ENCODE data around the gene ANK3. TPM values are rescaled to one million over a fixed set of nuclear protein-coding genes. Genes with fewer than 3 reads are reported as not detected.
A peak's percentile ranks its signal among the peaks of the same experiment; 100 is the strongest.

ANK3 gene
- total RNA-seq, 2 experiments from 2014 or later = 4.5 to 5.3 TPM

GRCh38 chr10:60114765-60115586, 274.7 kb downstream of the ANK3 start:
- POLR2A ChIA-PET = no interaction called here
- Mint-ChIP-seq H3K9me3 (ENCODE audit: insufficient read depth) (no peaks in the 10 kb centered on the region), H3K36me3 (ENCODE audit: low read depth) (no peaks in the 10 kb centered on the region)

GRCh38 chr10:60110739-60111138, 278.9 kb downstream of the ANK3 start:
- Mint-ChIP-seq H3K4me1 (ENCODE audit: low read depth) (no peaks in the 10 kb centered on the region), H3K36me3 (ENCODE audit: low read depth) (no peaks in the 10 kb centered on the region), H3K9me3 (ENCODE audit: insufficient read depth) (no peaks in the 10 kb centered on the region), H3K27ac (no peak overlapping the region), H3K4me3 (no peak overlapping the region), H3K27me3 (ENCODE audit: low read depth) (peaks cover 2% of the 10 kb centered on the region)
- ChIA-PET POLR2A (no interaction called here), CTCF (no interaction called here)
- no peak for DNase-seq
- no peak for ATAC-seq

More at GRCh38 chr10:60114765-60115586, 274.7 kb downstream of the ANK3 start:
- Mint-ChIP-seq H3K27me3 (ENCODE audit: low read depth) (no peaks in the 10 kb centered on the region), H3K27ac (no peak overlapping the region), H3K4me1 (ENCODE audit: low read depth) (no peaks in the 10 kb centered on the region), H3K4me3 (no peak overlapping the region)
- peak; percentile 31 for DNase-seq
- peak; percentile 60 for ATAC-seq
- CTCF ChIA-PET = interaction anchor here (0.6 to 3.5 kb wide), 17 partner anchors 9 to 536 kb away, joined by 3 to 35 read pairs (median 3); no protein-coding TSS in a partner anchor

- POLR2A ChIA-PET = no interaction called here
- no peak for ATAC-seq
These were observed 282.2 kb downstream of the ANK3 start for GRCh38 chr10:60107308-60107976.

GRCh38 chr10:60105295-60105695, 284.4 kb downstream of the ANK3 start:
- Mint-ChIP-seq H3K4me1 (ENCODE audit: low read depth) (no peaks in the 10 kb centered on the region), H3K36me3 (ENCODE audit: low read depth) (no peaks in the 10 kb centered on the region), H3K27me3 (ENCODE audit: low read depth) (peaks cover 2% of the 10 kb centered on the region), H3K9me3 (ENCODE audit: insufficient read depth) (no peaks in the 10 kb centered on the region), H3K27ac (no peak overlapping the region), H3K4me3 (no peak overlapping the region)
- DNase-seq = no peak
- ATAC-seq = no peak
- ChIA-PET CTCF (interaction anchor here (0.7 to 1.2 kb wide), 2 partner anchors 10 to 55 kb away, joined by 3 read pairs; no protein-coding TSS in a partner anchor), POLR2A (no interaction called here)

More at GRCh38 chr10:60107308-60107976, 282.2 kb downstream of the ANK3 start:
- CTCF ChIA-PET = no interaction called here
- Mint-ChIP-seq H3K4me3 (no peak overlapping the region), H3K36me3 (ENCODE audit: low read depth) (no peaks in the 10 kb centered on the region), H3K27ac (no peak overlapping the region), H3K4me1 (ENCODE audit: low read depth) (no peaks in the 10 kb centered on the region), H3K9me3 (ENCODE audit: insufficient read depth) (no peaks in the 10 kb centered on the region), H3K27me3 (ENCODE audit: low read depth) (peaks cover 2% of the 10 kb centered on the region)
- no peak for DNase-seq

- Mint-ChIP-seq H3K27me3 (ENCODE audit: low read depth) (peaks cover 5% of the 10 kb centered on the region), H3K36me3 (ENCODE audit: low read depth) (no peaks in the 10 kb centered on the region), H3K4me3 (no peak overlapping the region), H3K4me1 (ENCODE audit: low read depth) (no peaks in the 10 kb centered on the region), H3K9me3 (ENCODE audit: insufficient read depth) (no peaks in the 10 kb centered on the region), H3K27ac (no peak overlapping the region)
- POLR2A ChIA-PET = no interaction called here
- CTCF ChIA-PET = interaction anchor here (1.0 kb wide), 1 partner anchor 545 kb away, joined by 3 read pairs; no protein-coding TSS in a partner anchor
- DNase-seq (no peak), ATAC-seq (no peak)
These were observed 287.9 kb downstream of the ANK3 start for GRCh38 chr10:60101821-60102220.

- peaks cover 7% of the 10 kb centered on the region for H3K27me3 Mint-ChIP-seq (ENCODE audit: low read depth)
These were observed 289.5 kb downstream of the ANK3 start for GRCh38 chr10:60099998-60100747.

GRCh38 chr10:60098677-60099601, 290.7 kb downstream of the ANK3 start:
- Mint-ChIP-seq H3K9me3 (ENCODE audit: insufficient read depth) (no peaks in the 10 kb centered on the region), H3K36me3 (ENCODE audit: low read depth) (no peaks in the 10 kb centered on the region), H3K27ac (no peak overlapping the region), H3K27me3 (ENCODE audit: low read depth) (peaks cover 7% of the 10 kb centered on the region), H3K4me1 (ENCODE audit: low read depth) (no peaks in the 10 kb centered on the region), H3K4me3 (no peak overlapping the region)
- CTCF ChIA-PET = interaction anchor here (0.6 to 1.7 kb wide), 4 partner anchors 107 to 1151 kb away, joined by 3 to 9 read pairs (median 4); no protein-coding TSS in a partner anchor
- no peak for ATAC-seq
- peak; percentile 23 for DNase-seq
- POLR2A ChIA-PET = no interaction called here

More at GRCh38 chr10:60099998-60100747, 289.5 kb downstream of the ANK3 start:
- Mint-ChIP-seq H3K9me3 (ENCODE audit: insufficient read depth) (no peaks in the 10 kb centered on the region), H3K4me1 (ENCODE audit: low read depth) (no peaks in the 10 kb centered on the region), H3K27ac (no peak overlapping the region), H3K36me3 (ENCODE audit: low read depth) (no peaks in the 10 kb centered on the region), H3K4me3 (no peak overlapping the region)
- ATAC-seq (no peak), DNase-seq (peak; percentile 21)
- ChIA-PET CTCF (interaction anchor here (0.6 to 1.7 kb wide), 7 partner anchors 18 to 378 kb away, joined by 3 to 9 read pairs (median 4); no protein-coding TSS in a partner anchor), POLR2A (no interaction called here)

- H3K27ac Mint-ChIP-seq = no peak overlapping the region
- POLR2A ChIA-PET = no interaction called here
- no peak for DNase-seq
- H3K9me3 Mint-ChIP-seq (ENCODE audit: insufficient read depth) = no peaks in the 10 kb centered on the region
- H3K4me1 Mint-ChIP-seq (ENCODE audit: low read depth) = no peaks in the 10 kb centered on the region
- no peak for ATAC-seq
- peaks cover 7% of the 10 kb centered on the region for H3K27me3 Mint-ChIP-seq (ENCODE audit: low read depth)
- H3K36me3 Mint-ChIP-seq (ENCODE audit: low read depth) = no peaks in the 10 kb centered on the region
- CTCF ChIA-PET = interaction anchor here (0.7 to 3.3 kb wide), 3 partner anchors 18 to 539 kb away, joined by 3 to 11 read pairs (median 3); no protein-coding TSS in a partner anchor
- H3K4me3 Mint-ChIP-seq = no peak overlapping the region
These were observed 292.7 kb downstream of the ANK3 start for GRCh38 chr10:60096761-60097513.

GRCh38 chr10:60093317-60093716, 296.4 kb downstream of the ANK3 start:
- ChIA-PET POLR2A (no interaction called here), CTCF (interaction anchor here (1.9 kb wide), 1 partner anchor 116 kb away, joined by 5 read pairs; no protein-coding TSS in a partner anchor)
- Mint-ChIP-seq H3K27ac (no peak overlapping the region), H3K4me1 (ENCODE audit: low read depth) (no peaks in the 10 kb centered on the region), H3K9me3 (ENCODE audit: insufficient read depth) (no peaks in the 10 kb centered on the region), H3K4me3 (no peak overlapping the region), H3K27me3 (ENCODE audit: low read depth) (peaks cover 7% of the 10 kb centered on the region), H3K36me3 (ENCODE audit: low read depth) (no peaks in the 10 kb centered on the region)
- DNase-seq (no peak), ATAC-seq (no peak)

- POLR2A ChIA-PET = no interaction called here
- H3K4me1 Mint-ChIP-seq (ENCODE audit: low read depth) = no peaks in the 10 kb centered on the region
- H3K4me3 Mint-ChIP-seq = no peak overlapping the region
- DNase-seq (no peak), ATAC-seq (no peak)
- no peaks in the 10 kb centered on the region for H3K9me3 Mint-ChIP-seq (ENCODE audit: insufficient read depth)
- no peaks in the 10 kb centered on the region for H3K36me3 Mint-ChIP-seq (ENCODE audit: low read depth)
- H3K27ac Mint-ChIP-seq = no peak overlapping the region
- CTCF ChIA-PET = no interaction called here
- no peaks in the 10 kb centered on the region for H3K27me3 Mint-ChIP-seq (ENCODE audit: low read depth)
These were observed 302.8 kb downstream of the ANK3 start for GRCh38 chr10:60086862-60087261.
